LNCAP (cell line): ENCODE measurements around the gene SBF1.

Source experiments
- CTCF ChIP-seq: fragments of 450-650 bp; IDR thresholded peaks from 2 replicates; pipeline ENCODE4 v1.5.1; 2017; ENCODE audit warnings: mild to moderate bottlenecking

The SBF1 gene

GRCh38 chr22:50481045-50481439 lies 6.2 kb upstream of the SBF1 start:
- TF ChIP-seq CTCF: no peak

GRCh38 chr22:50479721-50480120 lies 4.9 kb upstream of the SBF1 start:
- no peak for TF ChIP-seq CTCF

GRCh38 chr22:50477923-50478322 lies 3.1 kb upstream of the SBF1 start:
- no peak for TF ChIP-seq CTCF

- TF ChIP-seq CTCF: no peak
Measured at GRCh38 chr22:50476868-50477267, 2.0 kb upstream of the SBF1 start.

GRCh38 chr22:50475652-50476002 lies 792 bp upstream of the SBF1 start:
- no peak for TF ChIP-seq CTCF

- TF ChIP-seq CTCF: no peak
Measured at GRCh38 chr22:50473855-50474671, 772 bp downstream of the SBF1 start.

GRCh38 chr22:50473088-50473487 lies 1.7 kb downstream of the SBF1 start:
- TF ChIP-seq CTCF: peak; percentile 27; the same call in 1 of the 2 replicates

- no peak for TF ChIP-seq CTCF
Measured at GRCh38 chr22:50471962-50472361, 2.9 kb downstream of the SBF1 start.
